HG03196 (cell line): Measurements from ENCODE around the gene ZNF366.

Source experiments
- ATAC-seq: cut with Tn5 transposase; IDR thresholded peaks from one replicate; pipeline ENCODE4 v1.9.1; 2021; ENCODE audit not compliant: unreplicated experiment

The ZNF366 gene

DNA sequence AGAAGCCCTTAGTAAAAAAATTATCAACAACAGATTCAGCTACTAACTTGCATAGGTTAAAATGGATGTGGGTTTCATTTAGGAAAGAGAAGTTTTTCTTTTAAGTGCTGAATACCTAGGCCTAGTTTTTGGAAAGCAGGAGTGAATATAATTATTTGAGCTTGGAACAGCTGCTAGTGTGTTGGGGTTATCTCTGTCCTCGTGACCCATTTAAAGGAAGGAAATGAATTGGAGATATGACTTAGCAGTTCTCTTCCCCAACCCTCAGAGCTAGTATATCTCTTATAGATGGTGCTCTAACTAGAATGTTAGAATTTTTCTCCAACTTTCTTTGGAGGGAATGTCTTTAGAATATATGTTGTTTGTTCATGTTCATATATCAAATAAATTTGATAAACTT, 38.6 kb downstream of the ZNF366 start:
- no peak for ATAC-seq

DNA sequence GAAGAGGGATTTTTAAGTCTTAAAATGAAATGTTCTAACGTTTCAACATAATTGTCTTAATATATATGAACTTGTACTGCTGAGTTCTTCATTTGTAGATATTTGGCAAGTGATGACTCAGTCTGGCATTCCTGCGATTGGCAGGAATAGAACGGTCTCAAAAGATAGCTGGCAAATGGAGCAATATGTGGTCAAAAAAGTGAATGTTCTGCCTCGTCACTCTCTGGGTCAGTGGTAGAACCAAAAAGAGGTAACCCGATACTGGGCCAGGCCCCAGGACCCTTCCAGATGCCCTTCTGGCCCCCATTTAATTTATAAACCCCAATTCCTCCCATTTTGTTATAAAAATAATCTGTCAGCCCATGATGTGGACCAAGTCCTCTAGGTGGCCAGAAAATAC, 39.2 kb downstream of the ZNF366 start:
- no peak for ATAC-seq

DNA sequence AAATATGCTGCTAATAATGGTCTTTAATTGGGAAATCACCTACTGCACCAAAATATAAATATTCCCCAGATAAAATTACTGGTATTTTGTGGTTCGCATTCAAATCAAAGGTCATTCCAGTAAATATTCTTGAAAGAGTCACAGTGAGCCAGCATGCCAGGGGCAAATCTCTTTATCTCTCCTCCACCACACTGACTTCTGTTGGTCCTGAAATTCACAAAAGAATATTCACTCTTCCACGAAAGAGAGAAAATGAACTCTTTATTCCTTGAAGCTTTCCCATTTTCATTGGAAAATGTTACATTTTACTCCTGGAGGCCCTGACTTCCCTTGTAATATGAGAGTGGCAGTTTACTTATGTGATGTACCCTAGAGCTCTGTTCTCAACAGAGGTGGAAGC, 39.7 kb downstream of the ZNF366 start:
- ATAC-seq: no peak

DNA sequence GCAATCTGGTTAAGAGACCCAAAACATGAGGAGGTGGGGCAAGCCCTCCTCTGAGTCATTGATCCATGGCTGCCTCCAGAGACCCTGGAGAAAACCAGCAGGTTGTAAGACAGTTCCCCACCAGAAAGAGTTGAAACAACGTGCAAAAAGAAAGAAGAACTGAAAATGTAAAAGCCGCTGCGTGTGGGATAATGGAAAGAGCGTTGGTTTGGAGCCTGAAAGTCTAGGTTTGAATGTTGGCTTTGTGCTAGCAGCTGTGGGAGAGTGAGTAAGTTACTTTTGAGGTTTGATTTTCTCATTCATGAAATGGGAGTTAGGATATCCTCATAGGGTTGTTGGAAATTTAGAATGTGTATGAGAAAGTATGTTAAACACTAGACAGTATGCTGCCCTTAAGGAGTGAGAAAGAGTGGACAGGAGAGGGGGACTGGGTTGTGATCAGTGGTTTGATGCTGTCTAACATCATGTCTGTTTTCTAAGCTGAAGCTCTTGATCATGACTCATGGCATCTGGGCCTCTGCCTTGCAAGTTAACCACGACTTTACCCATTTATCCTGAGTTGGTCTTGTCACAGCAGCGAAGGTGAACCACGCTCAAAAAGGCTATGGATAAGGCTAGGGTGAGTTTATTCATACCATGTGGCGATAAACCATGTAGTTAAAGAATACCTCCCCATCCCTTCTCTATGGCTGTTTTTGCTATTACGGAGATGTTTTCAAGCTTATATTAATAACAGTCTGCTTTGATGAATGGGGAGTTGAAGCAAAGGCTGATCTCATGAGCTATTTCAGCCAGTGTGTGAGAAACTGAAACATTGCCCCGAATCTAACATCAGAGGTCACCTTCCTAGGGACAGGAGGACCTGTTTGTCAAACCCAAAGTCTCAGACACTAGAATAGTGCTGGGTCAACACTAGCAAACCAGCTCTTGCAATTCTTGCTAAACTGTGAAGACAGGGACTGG, 41.3 kb downstream of the ZNF366 start:
- peak; percentile 59 for ATAC-seq

DNA sequence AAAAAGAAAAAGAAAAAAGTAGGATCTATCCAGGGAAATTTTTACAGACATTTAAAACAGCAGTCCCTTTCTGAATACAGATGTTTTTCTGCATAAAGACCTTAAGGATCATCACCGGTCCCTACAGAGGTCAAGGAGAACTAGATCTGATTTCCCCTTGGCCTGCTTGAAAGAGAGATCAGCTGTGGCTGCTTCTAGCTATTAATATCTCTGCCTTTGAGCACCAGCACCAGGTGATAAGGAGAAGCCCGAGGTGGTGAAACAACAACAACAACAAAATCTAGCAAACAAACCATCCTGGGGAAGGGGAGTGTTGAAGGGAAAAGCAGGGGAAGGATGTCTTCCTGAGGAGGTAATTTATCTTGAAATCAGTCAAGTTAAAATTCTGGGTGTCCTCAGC, 42.1 kb downstream of the ZNF366 start:
- ATAC-seq: peak; percentile 19

- ATAC-seq: no peak
These were observed 43.1 kb downstream of the ZNF366 start for GRCh38 chr5:72464071-72464470.

DNA sequence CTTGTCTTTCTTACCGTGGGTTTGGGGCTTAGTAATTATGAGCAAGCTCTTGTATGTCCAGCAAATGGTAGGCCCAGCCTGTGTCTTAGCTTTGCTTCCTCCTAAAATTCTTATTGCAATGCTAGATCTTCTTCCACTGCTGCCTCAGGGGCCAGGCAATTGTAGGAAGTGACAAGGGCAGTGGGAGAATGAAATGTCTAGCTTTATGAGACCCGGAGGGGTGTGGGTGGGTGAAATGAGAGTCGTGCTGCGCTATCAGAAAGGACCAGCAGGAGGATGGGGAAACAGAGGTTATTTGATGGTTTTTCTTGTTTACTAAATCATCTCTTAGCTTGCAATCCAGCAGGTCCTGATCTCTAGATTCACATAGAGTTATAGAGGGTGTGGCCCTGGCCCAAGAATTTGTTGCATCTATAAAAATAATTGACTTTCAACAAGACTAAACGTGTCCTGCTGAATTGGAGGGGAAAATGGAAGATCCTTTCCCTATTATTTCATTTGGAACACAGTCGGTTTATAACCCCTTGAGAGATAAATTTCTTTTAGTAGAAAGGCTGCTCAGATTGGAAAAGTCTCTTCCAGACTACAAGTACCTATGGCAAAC, 43.7 kb downstream of the ZNF366 start:
- no peak for ATAC-seq

DNA sequence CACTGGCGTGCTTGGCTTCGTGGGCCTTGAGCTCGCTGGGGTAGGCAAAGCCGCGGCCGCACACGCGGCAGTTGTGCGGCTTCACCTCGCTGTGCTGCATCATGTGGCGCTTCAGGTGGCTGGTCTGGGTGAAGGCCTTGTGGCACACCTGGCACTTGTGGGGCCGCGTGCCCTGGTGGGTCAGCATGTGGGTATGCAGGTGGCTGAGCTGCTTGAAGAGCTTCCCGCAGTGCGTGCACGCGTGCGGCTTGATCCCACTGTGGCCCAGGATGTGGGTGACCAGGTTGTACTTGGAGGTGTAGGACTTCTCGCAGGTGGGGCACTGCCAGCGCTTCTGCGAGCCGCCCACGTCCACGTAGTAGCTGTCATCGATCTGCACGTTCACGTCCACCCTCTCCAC, 46.8 kb downstream of the ZNF366 start:
- ATAC-seq: no peak

GRCh38 chr5:72459913-72460312, 47.3 kb downstream of the ZNF366 start:
- ATAC-seq: no peak

DNA sequence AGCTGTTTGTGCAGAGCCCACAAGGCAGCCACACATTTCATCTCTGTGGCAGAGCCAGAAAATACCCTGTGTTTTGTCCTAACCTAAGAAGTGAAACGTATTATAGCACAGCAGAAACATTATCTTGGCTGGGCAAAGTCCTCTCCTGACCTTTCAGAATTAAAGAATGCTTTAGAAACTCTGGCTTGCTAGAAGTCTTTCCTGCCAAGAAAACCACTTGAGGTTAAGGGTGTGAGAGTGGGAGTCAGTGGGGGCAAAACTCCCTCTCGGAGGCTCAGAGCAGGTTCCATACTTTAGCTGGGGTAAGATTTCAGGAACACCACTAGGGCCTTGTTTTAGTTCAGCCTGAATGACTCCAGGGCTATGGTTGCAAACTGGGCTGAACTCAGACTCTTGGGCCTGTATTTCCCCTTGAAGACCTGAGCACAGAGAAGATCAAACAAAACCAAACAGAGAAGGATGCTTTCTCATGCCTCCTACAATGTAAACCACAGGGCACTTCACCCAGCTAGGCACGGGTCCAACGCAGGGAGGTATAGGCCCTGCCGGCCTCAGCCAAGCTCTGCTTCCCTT, 48.0 kb downstream of the ZNF366 start:
- ATAC-seq: no peak

DNA sequence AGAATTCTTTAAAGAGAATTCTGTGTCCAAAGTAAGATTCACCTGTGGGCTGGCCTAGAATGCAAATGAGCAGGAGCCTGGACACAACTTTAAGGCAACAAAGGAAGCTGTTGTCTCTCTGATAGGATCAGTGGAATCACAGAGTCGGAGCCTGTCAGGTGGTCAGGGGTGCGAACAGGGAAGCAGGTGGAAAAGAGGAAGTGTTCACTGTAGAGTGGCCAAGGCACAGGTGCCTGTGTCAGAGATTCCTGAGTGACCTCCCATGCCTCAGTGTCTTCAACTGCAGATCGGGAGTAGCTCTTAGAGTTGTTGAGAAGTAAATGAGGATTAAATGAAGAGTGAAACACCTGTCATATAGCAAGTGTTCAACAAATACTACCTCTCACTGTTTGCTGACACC, 48.8 kb downstream of the ZNF366 start:
- ATAC-seq: no peak

GRCh38 chr5:72457491-72457890, 49.7 kb downstream of the ZNF366 start:
- no peak for ATAC-seq

DNA sequence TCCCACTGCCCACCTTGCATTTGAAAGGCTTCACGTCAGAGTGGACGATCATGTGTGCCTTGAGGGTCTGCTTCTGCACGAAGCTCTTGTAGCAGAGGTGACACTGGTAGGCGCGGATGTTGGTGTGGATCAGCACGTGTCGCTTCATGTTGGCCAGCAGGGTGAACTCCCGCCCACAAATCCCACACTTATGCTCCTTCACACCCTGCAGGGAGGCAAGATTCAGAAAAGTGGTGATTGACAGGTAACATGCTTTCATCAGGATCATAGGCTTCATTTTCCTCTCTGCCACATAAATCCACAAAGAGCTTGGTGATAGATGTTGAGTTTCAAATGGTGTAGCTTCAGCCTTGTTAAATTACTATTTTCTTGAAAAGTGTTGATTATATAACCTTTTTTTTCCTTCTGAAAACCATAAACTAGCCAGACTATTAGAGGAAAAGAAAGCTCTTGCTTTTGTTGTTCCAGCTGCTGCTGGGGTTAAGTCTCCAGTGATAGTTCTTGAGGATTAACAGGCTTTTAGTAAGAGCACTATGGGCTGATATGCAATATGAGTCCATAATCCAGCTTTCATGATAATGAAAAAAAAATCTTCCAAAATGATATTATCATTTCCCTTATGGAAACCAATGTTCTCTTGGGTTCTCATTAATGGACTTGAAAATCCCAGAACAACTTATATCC, 50.7 kb downstream of the ZNF366 start:
- ATAC-seq: no peak

GRCh38 chr5:72455476-72455875, 51.7 kb downstream of the ZNF366 start:
- ATAC-seq: no peak

- ATAC-seq: no peak
These were observed 52.2 kb downstream of the ZNF366 start for GRCh38 chr5:72454996-72455395.

GRCh38 chr5:72453246-72453775, 53.9 kb downstream of the ZNF366 start:
- ATAC-seq: no peak

- no peak for ATAC-seq
These were observed 54.5 kb downstream of the ZNF366 start for GRCh38 chr5:72452515-72453245.

- peak; percentile 79 for ATAC-seq
These were observed 55.3 kb downstream of the ZNF366 start for GRCh38 chr5:72451741-72452505.

GRCh38 chr5:72448368-72448767, 58.8 kb downstream of the ZNF366 start:
- no peak for ATAC-seq

- no peak for ATAC-seq
These were observed 59.5 kb downstream of the ZNF366 start for GRCh38 chr5:72447751-72448150.
